H1 (cell line): ENCODE data around the gene WFDC12. TPM values are rescaled to one million over a fixed set of nuclear protein-coding genes. Genes with fewer than 3 reads are reported as not detected.

ENCODE experiments used
- CTCF ChIA-PET: fragments of 300-600 bp; sonication (Branson Sonifier 250); formaldehyde crosslinking; loops from one replicate; lab custom pipeline; 2021; ENCODE audit not compliant: partially characterized antibody; lab: Charles Lee
- POLR2A ChIA-PET: fragments of 300-600 bp; sonication (Branson Sonifier 250); formaldehyde crosslinking; loops from one replicate; lab custom pipeline; 2021; ENCODE audit warnings: inconsistent platforms; ENCODE audit not compliant: partially characterized antibody; lab: Charles Lee
- DNase-seq, 2 experiments: peaks; one replicate each; pipeline versions ENCODE4 v3.0.0 to v3.0.0-alpha.2; 2010 to 2022; ENCODE audit warnings: low spot score in 2 of 2, low read depth in 1 of 2, mixed read lengths in 1 of 2
- FAIRE-seq: peaks from 2 replicates; lab custom pipeline; 2011; peaks lifted over from hg19 to GRCh38; lab: Jason Lieb, UNC
- H2AFZ ChIP-seq: 2 replicates; pipeline ENCODE4 v1.8.1; 2012; ENCODE audit warnings: low read length, inconsistent platforms
- H2AK5ac ChIP-seq: 2 replicates; pipeline ENCODE4 v1.6.1; 2013; ENCODE audit warnings: low read depth, low read length
- H2BK120ac ChIP-seq: replicated peaks from 2 replicates; pipeline ENCODE3; 2013; ENCODE audit warnings: low read depth, low read length, inconsistent platforms
- H2BK12ac ChIP-seq: 2 replicates; pipeline ENCODE4 v1.6.1; 2013; ENCODE audit warnings: low read depth, low read length
- H2BK15ac ChIP-seq: 2 replicates; pipeline ENCODE4 v1.6.1; 2013; ENCODE audit warnings: low read length
- H2BK20ac ChIP-seq: 2 replicates; pipeline ENCODE4 v1.6.1; 2013; ENCODE audit warnings: low read length
- H2BK5ac ChIP-seq: 2 replicates; pipeline ENCODE4 v1.6.1; 2013; ENCODE audit warnings: low read depth, low read length
- H3K14ac ChIP-seq: 2 replicates; pipeline ENCODE4 v1.6.1; 2013; ENCODE audit warnings: inconsistent platforms; ENCODE audit not compliant: insufficient read length
- H3K18ac ChIP-seq: 2 replicates; pipeline ENCODE4 v1.6.1; 2013; ENCODE audit warnings: low read length; ENCODE audit errors: extremely low read depth
- H3K23ac ChIP-seq: 2 replicates; pipeline ENCODE4 v1.6.1; 2013; ENCODE audit warnings: inconsistent platforms; ENCODE audit not compliant: insufficient read length
- H3K23me2 ChIP-seq: 2 replicates; pipeline ENCODE4 v1.6.1; 2013; ENCODE audit warnings: low read depth, low read length
- H3K27ac ChIP-seq: 2 replicates; pipeline ENCODE4 v1.6.1; 2011; ENCODE audit warnings: low read depth, low read length, inconsistent platforms
- H3K27me3 ChIP-seq, 4 experiments: replicated peaks in 1 of 4; 1 replicate in 1 of 4; 2 replicates in 3 of 4; pipeline versions ENCODE4 v1.6.1 to v1.8.1; 2011 to 2013; ENCODE audit warnings: low read length in 3 of 4, mild to moderate bottlenecking in 3 of 4, inconsistent platforms in 2 of 4, mixed read lengths in 2 of 4, moderate library complexity in 1 of 4; ENCODE audit not compliant: control insufficient read depth in 3 of 4, insufficient read depth in 3 of 4; ENCODE audit errors: extremely low read depth in 1 of 4
- H3K36me3 ChIP-seq, 4 experiments: 2 replicates each; pipeline versions ENCODE4 v1.6.1 to v1.8.1; 2011 to 2013; ENCODE audit warnings: mild to moderate bottlenecking in 4 of 4, low read length in 3 of 4, moderate library complexity in 2 of 4, control low read depth in 1 of 4, inconsistent platforms in 1 of 4; ENCODE audit not compliant: insufficient read depth in 4 of 4, control insufficient read depth in 2 of 4
- H3K4ac ChIP-seq: replicated peaks from 2 replicates; pipeline ENCODE3; 2013; ENCODE audit warnings: low read length, low read depth, mixed read lengths, inconsistent platforms; ENCODE audit not compliant: insufficient read length
- H3K4me1 ChIP-seq, 4 experiments: replicated peaks in 1 of 4; 1 replicate in 1 of 4; 2 replicates in 3 of 4; pipeline versions ENCODE4 v1.6.1 to v1.8.1; 2011 to 2013; ENCODE audit warnings: low read length in 3 of 4, inconsistent platforms in 2 of 4, mixed read lengths in 1 of 4; ENCODE audit not compliant: insufficient read depth in 4 of 4, control insufficient read depth in 3 of 4
- H3K4me2 ChIP-seq, 2 experiments: 2 replicates each; pipeline versions ENCODE4 v1.6.1 to v1.8.1; 2011 to 2013; ENCODE audit warnings: low read depth in 2 of 2, low read length in 2 of 2, control low read depth in 1 of 2, inconsistent platforms in 1 of 2, mild to moderate bottlenecking in 1 of 2; ENCODE audit not compliant: insufficient read depth in 1 of 2
- H3K4me3 ChIP-seq, 4 experiments: fragments of 200-600, 300-600 bp in 1 of 4; sonication (generic), shearing (Covaris generic), sonication (Bioruptor Twin) in 1 of 4; 2 replicates each; pipeline versions ENCODE4 v1.5.1 to v1.8.1; 2011 to 2016; ENCODE audit warnings: low read length in 4 of 4, low read depth in 3 of 4, control low read depth in 2 of 4, inconsistent platforms in 2 of 4, mild to moderate bottlenecking in 2 of 4, mixed read lengths in 1 of 4, moderate library complexity in 1 of 4; ENCODE audit not compliant: insufficient read depth in 2 of 4; ENCODE audit errors: extremely low read depth in 1 of 4
- H3K56ac ChIP-seq: replicated peaks from 2 replicates; pipeline ENCODE3; 2013; ENCODE audit warnings: low read depth, mild to moderate bottlenecking, mixed read lengths, low read length, inconsistent platforms; ENCODE audit not compliant: insufficient read length
- H3K79me1 ChIP-seq: 2 replicates; pipeline ENCODE4 v1.6.1; 2013; ENCODE audit warnings: low read depth, low read length, control low read depth
- H3K79me2 ChIP-seq, 2 experiments: 2 replicates each; pipeline versions ENCODE4 v1.6.1 to v1.8.1; 2012 to 2013; ENCODE audit warnings: low read length in 2 of 2, mild to moderate bottlenecking in 2 of 2, inconsistent platforms in 1 of 2; ENCODE audit not compliant: insufficient read depth in 2 of 2, control insufficient read depth in 1 of 2
- H3K9ac ChIP-seq, 4 experiments: replicated peaks in 1 of 4; 1 replicate in 1 of 4; 2 replicates in 3 of 4; pipeline versions ENCODE4 v1.6.1 to v1.8.1; 2011 to 2013; ENCODE audit warnings: low read depth in 3 of 4, low read length in 3 of 4, control low read depth in 2 of 4, mild to moderate bottlenecking in 2 of 4, moderate library complexity in 2 of 4, inconsistent platforms in 1 of 4; ENCODE audit errors: extremely low read depth in 1 of 4
- H3K9me3 ChIP-seq, 2 experiments: 2 replicates each; pipeline versions ENCODE4 v1.6.1 to v1.8.1; 2012 to 2013; ENCODE audit warnings: mild to moderate bottlenecking in 2 of 2, moderate library complexity in 2 of 2, control low read depth in 1 of 2, inconsistent platforms in 1 of 2, low read depth in 1 of 2, low read length in 1 of 2, mixed read lengths in 1 of 2; ENCODE audit not compliant: insufficient read depth in 2 of 2
- H4K20me1 ChIP-seq, 2 experiments: replicated peaks in 1 of 2; 2 replicates each; pipeline versions ENCODE3 to v1.8.1; 2011 to 2013; ENCODE audit warnings: inconsistent platforms in 2 of 2, low read length in 2 of 2, mild to moderate bottlenecking in 1 of 2; ENCODE audit not compliant: insufficient read depth in 2 of 2, control insufficient read depth in 1 of 2
- H4K5ac ChIP-seq: 2 replicates; pipeline ENCODE4 v1.6.1; 2013; ENCODE audit warnings: low read length, low read depth, mixed read lengths, inconsistent platforms; ENCODE audit not compliant: insufficient read length
- H4K8ac ChIP-seq: 2 replicates; pipeline ENCODE4 v1.8.0; 2013; ENCODE audit warnings: mild to moderate bottlenecking, moderate library complexity, low read length, inconsistent platforms; ENCODE audit not compliant: insufficient read depth; ENCODE audit errors: extremely low read depth
- H4K91ac ChIP-seq: replicated peaks from 2 replicates; pipeline ENCODE3; 2013; ENCODE audit warnings: low read length, mixed read lengths, inconsistent platforms; ENCODE audit not compliant: insufficient read length
- BRCA1 ChIP-seq: IDR thresholded peaks from 2 replicates; pipeline ENCODE4 v1.6.1; 2012; ENCODE audit warnings: low read depth, low read length, improper control_type of control experiment
- CBX8 ChIP-seq: fragments of 300-800, 300-1000 bp; sonication (generic); IDR thresholded peaks from 2 replicates; pipeline ENCODE4 v1.7.1; 2016; ENCODE audit warnings: low read depth, low read length, borderline replicate concordance
- GTF2F1 ChIP-seq: IDR thresholded peaks from 2 replicates; pipeline ENCODE4 v1.6.1; 2012; ENCODE audit warnings: low read depth, low read length, improper control_type of control experiment, borderline replicate concordance
- KDM5A ChIP-seq: fragments of 200-600 bp; IDR thresholded peaks from 2 replicates; pipeline ENCODE4 v1.7.1; 2012; ENCODE audit warnings: mild to moderate bottlenecking, low read length, inconsistent platforms, mixed read lengths
- NANOG ChIP-seq: IDR thresholded peaks from 2 replicates; pipeline ENCODE4 v1.6.1; 2011; ENCODE audit warnings: low read length, low read depth, mild to moderate bottlenecking, inconsistent platforms; ENCODE audit not compliant: insufficient read depth, poor library complexity, severe bottlenecking
- NRF1 ChIP-seq: IDR thresholded peaks from 2 replicates; pipeline ENCODE4 v1.6.1; 2011; ENCODE audit warnings: mild to moderate bottlenecking, low read depth, low read length, improper control_type of control experiment
- POU5F1 ChIP-seq: IDR thresholded peaks from 2 replicates; pipeline ENCODE4 v1.6.1; 2011; ENCODE audit warnings: low read depth, mild to moderate bottlenecking, low read length, moderate library complexity
- RBBP5 ChIP-seq: IDR thresholded peaks from 2 replicates; pipeline ENCODE4 v1.7.1; 2012; ENCODE audit warnings: low read depth, mild to moderate bottlenecking, inconsistent platforms, low read length, moderate library complexity, borderline replicate concordance
- RFX5 ChIP-seq: IDR thresholded peaks from 2 replicates; pipeline ENCODE4 v1.6.1; 2011; ENCODE audit warnings: low read depth, low read length, improper control_type of control experiment, borderline replicate concordance
- SIX5 ChIP-seq: IDR thresholded peaks from 2 replicates; pipeline ENCODE4 v1.6.1; 2011; ENCODE audit warnings: mild to moderate bottlenecking, low read depth, low read length
- polyA plus RNA-seq, 7 experiments: library from polyadenylated mRNA; depleted of rRNA in 3 of 7; stranded (reverse) in 5 of 7; unstranded in 2 of 7; fragments of >200 nt in 5 of 7; fragments of 200-250 nt in 2 of 7; gene quantifications; 1 replicate in 5 of 7; 2 replicates in 1 of 7; 4 replicates in 1 of 7; pipeline versions ENCODE4 v1.2.1 to v1.2.3, GENCODE V29; 2011 to 2013; ENCODE audit warnings: missing spikeins in 2 of 7, mixed read lengths in 2 of 7
- total RNA-seq: library from RNA; stranded (reverse); fragmentation: NEBNext Ultra II Directional; extraction: Animal tissue kit (Norgen Biotek cat#: 25700); gene quantifications from 2 replicates; pipeline ENCODE4 v1.2.1, GENCODE V29; 2021
- TF ChIP-seq, protein P1 (sequence below): IDR thresholded peaks from 2 replicates; pipeline ENCODE4 v1.6.1; 2012; ENCODE audit warnings: inconsistent platforms

The WFDC12 gene
- total and polyA plus RNA-seq, 2 of the 8 experiments (the other 6 are each of a cell fraction or from before 2014, with no cell fraction given) = not detected

DNA sequence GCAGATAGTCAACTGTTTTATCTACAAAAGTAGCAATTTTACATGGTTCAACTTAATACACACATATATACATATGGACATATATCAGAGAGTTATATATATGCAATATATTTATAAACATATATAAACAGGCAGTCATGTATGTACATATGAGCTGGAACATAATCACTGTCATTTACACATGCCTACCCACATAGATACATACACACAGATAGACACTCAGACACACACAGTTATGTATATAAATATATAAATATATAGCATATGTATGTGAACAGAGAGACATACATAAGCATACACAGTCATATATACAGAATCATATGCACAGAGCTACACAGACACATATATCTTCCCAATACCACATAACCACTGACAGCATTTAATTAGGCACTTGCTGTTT lies 11.5 kb downstream of the WFDC12 start:
- Histone ChIP-seq H3K18ac (no peak overlapping the region), H3K36me3 (no peaks in the 10 kb centered on the region), H4K5ac (no peak overlapping the region), H2BK12ac (no peak overlapping the region), H3K79me1 (no peaks in the 10 kb centered on the region), H3K4me1 (peaks cover 0 to 7% (median 2%) of the 10 kb centered on the region in 4 experiments; a peak in 5 of 7 replicates), H3K27me3 (no peaks in the 10 kb centered on the region), H2BK5ac (no peak overlapping the region), H2BK20ac (no peak overlapping the region), H3K9ac (no peak overlapping the region), H2AFZ (no peak overlapping the region), H4K91ac (no peak overlapping the region), H2BK120ac (no peak overlapping the region), H3K23me2 (no peaks in the 10 kb centered on the region), H3K27ac (no peak overlapping the region), H3K4me3 (no peak overlapping the region), H3K79me2 (no peaks in the 10 kb centered on the region), H3K23ac (no peak overlapping the region), H4K20me1 (no peaks in the 10 kb centered on the region), H3K9me3 (no peaks in the 10 kb centered on the region), H2AK5ac (no peak overlapping the region)
- CTCF ChIA-PET = interaction anchor here (0.9 to 13.8 kb wide), 29 partner anchors 8 to 427 kb away, joined by 3 to 210 read pairs (median 5); partner anchors contain the start of genes KCNS1, RBPJL and WFDC12
- POLR2A ChIA-PET = interaction anchor here (1.1 to 3.9 kb wide), 3 partner anchors 11 to 19 kb away, joined by 3 to 18 read pairs (median 4); partner anchors contain the start of gene KCNS1
- FAIRE-seq = no peak
- DNase-seq = no peak
- TF ChIP-seq KDM5A (no peak), NRF1 (no peak), RBBP5 (no peak), BRCA1 (no peak), POU5F1 (no peak), SIX5 (no peak), CBX8 (no peak), GTF2F1 (no peak), RFX5 (no peak), NANOG (no peak)
- TF ChIP-seq, protein P1, sequence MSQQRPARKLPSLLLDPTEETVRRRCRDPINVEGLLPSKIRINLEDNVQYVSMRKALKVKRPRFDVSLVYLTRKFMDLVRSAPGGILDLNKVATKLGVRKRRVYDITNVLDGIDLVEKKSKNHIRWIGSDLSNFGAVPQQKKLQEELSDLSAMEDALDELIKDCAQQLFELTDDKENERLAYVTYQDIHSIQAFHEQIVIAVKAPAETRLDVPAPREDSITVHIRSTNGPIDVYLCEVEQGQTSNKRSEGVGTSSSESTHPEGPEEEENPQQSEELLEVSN = no peak
- TF ChIP-seq, all 59 proteins: peak for 0
- no peak overlapping the region for H3K4ac ChIP-seq
- no peak overlapping the region for H3K56ac ChIP-seq
- no peak overlapping the region for H2BK15ac ChIP-seq
- H3K14ac ChIP-seq = no peak overlapping the region
- no peak overlapping the region for H3K4me2 ChIP-seq
- no peak overlapping the region for H4K8ac ChIP-seq
